Superior temporal gyrus (tissue), 1 donor: ENCODE results near the gene PROK2.

Experiments
- DNase-seq: peaks from one replicate; pipeline ENCODE4 v3.0.0-alpha.2; 2016; ENCODE audit errors: extremely low spot score

The PROK2 gene

DNA sequence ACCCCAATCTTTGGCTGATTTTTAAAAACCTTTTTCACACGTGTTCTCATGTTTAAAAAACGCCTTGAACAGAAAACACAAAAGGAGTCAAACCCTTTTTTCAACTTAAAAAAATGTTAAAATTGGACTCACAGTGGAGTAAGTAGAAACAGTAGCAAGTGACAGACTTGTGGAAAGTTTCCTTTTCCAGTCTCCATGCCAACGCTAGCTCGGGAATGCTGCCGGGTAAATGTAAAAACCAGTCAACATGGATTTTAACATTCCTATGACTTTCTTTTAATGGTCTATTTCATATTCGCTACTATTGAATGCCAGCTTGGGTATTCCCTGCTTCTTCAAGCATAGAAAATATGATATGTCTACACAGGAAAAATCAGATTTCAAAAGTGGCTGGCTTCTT is 1.6 kb upstream of the PROK2 start:
- no peak for DNase-seq

DNA sequence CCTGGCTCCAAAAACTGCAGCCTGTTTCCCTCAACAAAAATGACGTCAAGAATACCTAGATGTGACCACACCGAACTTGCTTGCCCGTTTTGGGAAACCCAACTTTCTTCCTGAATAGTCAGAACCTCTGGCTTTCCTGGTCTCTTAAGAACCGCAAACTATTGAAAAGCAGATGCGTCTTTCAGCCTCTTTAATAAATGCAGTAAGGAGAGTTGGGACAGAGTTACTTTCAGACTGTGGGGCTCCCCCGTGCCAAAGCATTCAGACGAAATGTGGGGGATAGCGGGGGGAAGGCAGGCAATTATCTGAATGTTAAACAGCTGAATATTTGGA is 1.2 kb upstream of the PROK2 start:
- no peak for DNase-seq

DNA sequence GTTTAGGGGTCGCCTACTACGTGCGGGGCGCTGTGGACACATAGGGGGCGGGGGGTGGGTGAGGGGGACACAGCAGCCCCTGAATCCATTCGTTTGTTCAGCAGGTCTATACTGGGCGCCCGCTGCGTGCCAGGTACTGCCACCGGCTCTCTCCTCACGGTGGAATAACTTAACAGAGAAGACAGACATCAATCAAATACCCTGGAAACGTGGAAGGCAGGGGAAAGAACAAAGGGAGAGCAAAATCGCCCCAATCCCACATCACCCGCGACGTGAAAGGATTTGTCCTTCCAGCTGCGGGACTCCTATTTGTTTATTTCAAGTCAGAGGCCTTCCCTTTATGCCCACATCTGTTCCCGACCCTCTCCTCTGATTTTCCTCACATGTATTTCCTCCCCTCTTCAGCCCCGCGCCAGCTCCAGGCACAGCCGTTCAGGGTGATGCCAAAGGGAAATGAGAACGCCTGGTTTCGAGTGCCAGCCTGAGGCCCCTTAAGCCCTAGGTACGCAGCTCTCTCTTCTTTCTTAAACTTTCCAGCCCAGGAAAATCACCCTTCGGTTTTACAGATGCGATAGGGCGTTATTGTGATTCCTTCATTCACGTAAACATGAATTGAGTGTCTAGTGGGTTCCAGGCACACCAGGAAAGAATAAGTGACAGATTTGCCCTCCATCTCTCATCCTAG is 726 bp upstream of the PROK2 start:
- no peak for DNase-seq

DNA sequence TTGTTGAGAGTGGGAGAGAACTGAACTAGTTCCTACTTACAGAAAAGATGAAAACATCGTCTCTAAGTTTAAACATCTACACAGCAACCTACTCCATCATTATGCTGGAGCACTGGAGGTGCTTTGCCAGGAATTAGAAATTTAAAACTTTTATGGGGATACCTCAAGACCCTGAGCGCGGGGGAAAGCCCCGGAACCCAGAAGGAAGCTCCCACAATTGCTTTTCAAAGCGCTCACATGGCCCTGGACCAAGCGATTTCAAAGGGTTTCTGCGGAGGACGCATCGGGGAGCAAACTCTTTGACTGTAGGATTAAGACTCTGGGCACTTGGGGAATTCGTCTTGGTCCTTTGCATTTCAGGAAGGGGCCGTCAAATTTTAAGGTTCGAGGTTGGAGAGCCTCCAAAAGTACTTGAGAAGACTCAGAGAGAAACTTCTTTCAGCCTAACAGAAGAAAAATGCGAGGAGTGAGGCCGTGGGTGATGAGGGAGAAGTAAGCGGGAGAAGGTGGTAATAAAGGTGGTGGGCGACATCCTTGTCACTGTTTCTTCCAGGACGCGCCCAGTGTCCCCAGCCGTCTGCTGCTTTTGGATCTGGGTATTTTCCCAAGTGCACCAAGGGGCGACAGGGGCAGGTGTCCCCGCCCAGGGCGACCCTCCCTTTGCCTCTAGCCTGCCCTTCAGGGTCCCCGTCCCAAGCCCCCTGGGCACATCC is 591 bp downstream of the PROK2 start:
- DNase-seq: no peak

DNA sequence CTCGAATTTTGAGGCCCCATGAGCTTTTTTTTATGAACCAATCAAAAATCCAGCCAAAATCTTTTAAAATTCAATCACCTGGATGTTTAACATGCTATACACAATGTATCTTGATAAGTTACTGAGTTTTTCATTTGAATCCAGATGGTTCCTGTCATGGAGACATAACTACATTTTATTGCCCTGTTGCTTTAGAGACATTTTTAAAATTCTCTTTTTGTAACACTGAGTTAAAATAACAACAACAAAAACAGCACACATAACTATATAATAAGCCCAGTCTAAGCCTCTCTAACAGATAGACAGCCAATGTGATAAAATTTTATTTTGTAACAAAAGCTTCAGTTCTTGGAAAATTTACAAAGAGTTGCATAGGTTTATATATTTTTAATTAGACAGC is 1.8 kb downstream of the PROK2 start:
- DNase-seq: no peak

DNA sequence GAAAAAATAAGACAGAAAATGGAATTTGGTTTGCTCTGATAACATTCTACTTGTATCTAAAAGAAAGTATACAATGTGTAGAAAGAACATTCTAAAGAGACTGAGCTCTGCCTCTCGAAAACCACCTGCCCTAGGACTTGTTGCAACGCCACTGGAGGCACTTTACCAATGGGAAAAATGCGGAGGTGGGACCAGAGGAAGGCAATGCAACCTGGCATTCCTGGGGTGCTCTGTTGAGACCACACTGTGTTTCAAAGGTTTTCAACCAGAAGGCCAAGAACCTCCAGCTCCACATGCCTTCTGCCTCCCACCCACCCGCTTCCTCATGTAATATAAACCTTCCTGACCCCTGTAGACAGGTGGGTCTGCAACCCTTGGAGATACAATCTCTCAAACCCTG is 4.5 kb downstream of the PROK2 start:
- no peak for DNase-seq

DNA sequence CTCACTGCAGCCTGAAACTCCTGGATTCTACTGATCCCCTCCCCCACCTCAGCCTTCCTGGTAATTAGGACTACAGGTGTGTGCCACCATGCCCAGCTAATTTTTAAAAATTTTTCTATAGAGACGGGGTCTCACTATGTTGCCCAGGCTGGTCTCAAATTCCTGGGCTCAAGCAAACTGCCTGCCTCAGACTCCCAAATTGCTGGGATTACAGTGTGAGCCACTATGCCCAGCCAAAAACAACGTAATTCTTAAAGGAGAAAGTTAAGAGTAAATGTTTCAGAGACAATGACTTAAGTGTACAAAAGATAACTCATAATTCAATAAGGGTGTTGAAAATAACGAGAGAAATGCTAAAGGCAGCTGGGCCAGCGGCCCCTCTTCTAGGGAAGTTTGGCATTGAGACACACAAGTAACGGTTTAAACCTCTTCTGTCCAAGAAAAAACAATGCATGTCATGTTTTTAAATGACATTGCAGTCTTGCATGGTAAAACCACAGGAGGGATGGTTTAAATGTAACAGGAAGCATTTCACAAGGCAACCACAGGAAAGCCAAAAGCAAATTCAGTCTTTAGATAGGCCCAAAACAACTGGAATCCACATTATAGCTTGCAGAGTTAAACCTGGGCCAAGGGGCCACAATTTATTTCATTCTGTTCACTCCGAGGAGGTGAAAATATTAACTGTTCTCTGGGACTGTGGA is 5.1 kb downstream of the PROK2 start:
- no peak for DNase-seq

DNA sequence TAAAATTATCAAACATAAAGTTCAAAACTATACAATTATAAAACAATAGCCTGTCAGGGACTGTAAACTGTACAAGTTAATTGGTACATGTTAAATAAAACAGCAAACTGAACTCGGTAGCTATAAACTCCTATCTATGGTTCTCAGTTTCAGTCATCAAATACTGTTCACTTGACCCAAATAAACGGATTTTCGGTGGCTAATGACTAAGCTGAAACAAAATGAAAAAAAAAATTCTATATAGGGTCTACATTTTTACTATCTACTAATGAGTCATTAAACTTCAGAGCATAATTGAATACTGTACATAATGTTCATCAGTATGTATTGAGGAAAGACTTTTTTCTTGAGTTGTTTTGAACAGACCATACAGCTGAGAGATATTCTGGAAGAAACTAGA is 6.6 kb downstream of the PROK2 start:
- no peak for DNase-seq

DNA sequence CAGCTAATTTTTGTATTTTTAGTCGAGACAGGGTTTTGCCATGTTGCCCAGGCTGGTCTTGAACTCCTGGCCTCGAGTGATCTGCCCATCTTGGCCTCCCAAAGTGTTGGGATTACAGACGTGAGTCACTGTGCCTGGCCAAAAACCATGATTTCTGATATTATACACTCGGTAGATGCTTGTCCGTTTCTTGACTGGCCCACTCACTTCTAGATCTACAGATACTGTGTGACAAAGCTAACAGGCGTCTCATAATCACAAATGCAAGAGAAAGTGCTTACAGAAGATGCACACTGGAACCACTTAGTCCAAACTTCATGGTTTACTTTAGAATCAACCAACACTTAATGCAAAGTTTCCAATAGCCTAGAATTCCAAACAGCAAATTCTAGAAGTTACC is 8.4 kb downstream of the PROK2 start:
- DNase-seq: no peak

DNA sequence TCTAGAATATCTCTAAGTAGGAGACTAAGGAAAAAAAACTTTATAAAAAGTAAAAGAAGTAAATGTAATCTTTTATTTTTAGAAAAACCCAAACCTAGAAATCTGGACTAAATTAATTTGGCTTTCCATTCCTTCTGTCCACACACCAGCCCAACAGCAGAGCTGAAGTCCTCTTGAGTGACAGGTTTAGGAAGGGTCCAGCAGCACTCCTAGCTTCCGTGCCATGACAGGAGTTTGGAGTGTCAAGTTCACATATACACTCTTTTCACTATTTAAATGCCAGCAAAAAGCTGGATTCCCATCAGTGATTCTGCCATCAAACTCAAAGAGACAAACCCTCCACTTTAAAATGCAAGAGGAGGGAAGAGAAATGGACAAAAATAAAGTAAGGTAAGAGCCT is 13.1 kb downstream of the PROK2 start:
- no peak for DNase-seq

DNA sequence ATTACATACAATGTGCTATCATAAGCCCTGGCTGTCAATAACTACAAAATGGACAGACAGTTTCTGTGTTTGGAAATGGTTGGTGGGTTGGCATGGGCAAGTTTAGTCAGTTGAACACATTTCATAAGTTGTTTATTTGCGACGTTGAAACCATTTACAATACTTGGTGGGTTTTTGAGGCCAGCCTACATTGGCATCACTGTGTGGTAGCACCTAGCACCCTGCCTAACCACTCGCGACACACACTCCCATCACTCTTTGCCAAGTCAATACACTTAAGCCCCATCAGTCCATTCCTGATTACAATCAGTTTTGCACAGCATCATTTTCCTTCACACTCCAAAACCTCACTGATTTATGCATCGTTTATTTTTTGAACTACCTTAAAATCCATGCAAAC is 13.8 kb downstream of the PROK2 start:
- no peak for DNase-seq

DNA sequence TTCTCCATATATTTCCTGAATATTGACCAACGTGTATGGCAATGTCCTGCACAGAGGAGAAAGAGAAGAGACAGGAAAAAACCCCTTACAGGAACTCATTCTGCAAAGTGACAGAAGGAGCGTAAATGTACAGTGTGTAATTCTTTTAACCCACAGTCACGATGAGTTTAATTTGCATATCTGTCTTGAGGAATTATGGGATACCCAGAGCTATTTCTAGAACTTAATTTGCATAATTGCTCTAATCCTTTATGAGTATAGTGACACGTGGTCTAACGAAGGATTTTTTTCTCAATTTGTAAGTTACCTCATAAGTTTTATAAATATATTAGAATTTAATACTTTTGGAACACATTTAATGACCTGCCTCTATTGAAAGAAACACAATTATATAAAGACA is 21.5 kb downstream of the PROK2 start:
- DNase-seq: no peak

DNA sequence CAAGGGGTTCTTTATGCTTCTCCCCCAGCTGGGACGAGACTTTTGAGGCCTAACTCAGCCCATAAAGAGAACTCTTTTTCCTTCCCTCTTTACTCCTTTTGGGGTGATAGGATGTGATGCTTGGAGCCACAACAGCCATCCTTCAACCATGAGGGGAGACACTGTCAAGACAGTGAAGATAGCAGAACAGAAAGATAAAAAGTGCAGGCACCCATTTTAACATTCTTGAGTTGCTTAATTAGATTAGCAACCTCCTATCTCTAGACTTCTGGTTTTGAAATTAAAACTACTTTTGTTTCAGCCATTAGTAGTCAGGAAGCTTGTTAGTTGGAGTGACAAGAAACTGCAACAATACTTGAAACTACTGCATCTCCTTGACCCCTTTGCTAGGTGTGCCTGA is 24.8 kb downstream of the PROK2 start:
- no peak for DNase-seq

DNA sequence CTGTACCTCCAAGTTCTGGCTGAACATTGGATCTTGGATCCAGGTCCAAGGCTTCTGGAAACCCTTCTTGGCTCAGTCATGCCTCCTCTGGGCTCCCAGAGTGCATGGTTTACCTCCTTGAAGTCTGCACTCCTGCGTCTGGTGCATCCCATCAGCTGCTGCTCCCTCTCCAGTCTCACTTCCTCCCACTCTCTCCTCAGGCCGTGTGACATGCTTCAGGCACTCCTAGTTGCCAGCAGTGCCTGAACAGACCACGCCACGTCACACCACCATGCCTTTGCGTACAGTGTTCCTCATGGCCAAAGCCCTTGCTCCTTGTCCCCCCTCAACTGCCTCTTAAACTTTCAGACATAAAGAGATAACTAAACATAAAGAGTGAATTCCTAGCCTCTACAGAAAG is 25.5 kb downstream of the PROK2 start:
- no peak for DNase-seq

DNA sequence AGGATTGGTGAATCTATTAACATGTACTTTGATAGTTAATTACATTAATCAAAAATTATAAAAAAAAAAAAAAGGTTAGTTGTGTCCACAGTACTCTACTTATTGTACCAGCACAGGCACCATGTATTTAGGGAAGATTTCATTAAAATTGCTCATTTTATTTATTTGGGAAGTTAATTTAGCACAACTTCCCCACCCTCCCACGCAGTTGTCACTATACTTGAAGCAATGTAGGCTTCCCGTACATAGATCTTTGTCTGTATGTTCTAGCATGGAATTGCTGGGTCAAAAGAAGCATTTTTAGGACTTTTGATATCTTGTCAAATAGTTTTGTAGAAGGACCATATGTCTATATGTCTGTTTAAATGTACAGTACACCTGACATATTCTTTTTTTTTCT is 26.9 kb downstream of the PROK2 start:
- DNase-seq: no peak

DNA sequence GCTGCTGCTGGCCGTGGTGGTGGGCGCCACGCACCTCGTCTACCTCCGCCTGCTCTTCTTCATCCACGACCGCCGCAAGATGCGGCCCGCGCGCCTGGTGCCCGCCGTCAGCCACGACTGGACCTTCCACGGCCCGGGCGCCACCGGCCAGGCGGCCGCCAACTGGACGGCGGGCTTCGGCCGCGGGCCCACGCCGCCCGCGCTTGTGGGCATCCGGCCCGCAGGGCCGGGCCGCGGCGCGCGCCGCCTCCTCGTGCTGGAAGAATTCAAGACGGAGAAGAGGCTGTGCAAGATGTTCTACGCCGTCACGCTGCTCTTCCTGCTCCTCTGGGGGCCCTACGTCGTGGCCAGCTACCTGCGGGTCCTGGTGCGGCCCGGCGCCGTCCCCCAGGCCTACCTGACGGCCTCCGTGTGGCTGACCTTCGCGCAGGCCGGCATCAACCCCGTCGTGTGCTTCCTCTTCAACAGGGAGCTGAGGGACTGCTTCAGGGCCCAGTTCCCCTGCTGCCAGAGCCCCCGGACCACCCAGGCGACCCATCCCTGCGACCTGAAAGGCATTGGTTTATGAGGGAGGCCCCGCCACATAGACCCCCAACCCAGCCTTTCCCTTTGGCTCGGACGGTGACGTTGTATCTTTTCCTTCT is 30.2 kb downstream of the PROK2 start:
- DNase-seq: no peak

DNA sequence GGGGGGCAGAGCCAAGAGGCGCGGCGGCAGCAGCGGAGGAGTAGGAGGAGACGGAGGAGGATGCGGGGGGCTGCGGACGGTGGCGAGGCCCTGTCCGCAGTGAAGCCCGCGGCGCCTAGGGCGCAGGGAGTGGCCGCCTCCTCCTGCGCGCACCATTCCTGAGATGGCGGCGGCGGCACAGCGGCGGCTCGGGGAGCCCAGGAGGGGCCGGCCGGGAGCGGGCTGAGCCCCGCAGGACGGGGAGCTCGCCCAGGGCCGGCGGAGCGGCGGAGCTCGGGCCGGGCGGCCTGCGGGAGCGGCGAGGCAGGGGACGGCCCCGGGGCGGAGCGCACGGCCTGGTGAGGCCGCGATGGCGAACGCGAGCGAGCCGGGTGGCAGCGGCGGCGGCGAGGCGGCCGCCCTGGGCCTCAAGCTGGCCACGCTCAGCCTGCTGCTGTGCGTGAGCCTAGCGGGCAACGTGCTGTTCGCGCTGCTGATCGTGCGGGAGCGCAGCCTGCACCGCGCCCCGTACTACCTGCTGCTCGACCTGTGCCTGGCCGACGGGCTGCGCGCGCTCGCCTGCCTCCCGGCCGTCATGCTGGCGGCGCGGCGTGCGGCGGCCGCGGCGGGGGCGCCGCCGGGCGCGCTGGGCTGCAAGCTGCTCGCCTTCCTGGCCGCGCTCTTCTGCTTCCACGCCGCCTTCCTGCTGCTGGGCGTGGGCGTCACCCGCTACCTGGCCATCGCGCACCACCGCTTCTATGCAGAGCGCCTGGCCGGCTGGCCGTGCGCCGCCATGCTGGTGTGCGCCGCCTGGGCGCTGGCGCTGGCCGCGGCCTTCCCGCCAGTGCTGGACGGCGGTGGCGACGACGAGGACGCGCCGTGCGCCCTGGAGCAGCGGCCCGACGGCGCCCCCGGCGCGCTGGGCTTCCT is 31.0 kb downstream of the PROK2 start, which contains the start of gene GPR27:
Gene GPR27 (plus strand): TSS at position 155 of the 909 bp plus-strand sequence. CDS start 195 bp downstream, at position 350.
- DNase-seq: no peak

DNA sequence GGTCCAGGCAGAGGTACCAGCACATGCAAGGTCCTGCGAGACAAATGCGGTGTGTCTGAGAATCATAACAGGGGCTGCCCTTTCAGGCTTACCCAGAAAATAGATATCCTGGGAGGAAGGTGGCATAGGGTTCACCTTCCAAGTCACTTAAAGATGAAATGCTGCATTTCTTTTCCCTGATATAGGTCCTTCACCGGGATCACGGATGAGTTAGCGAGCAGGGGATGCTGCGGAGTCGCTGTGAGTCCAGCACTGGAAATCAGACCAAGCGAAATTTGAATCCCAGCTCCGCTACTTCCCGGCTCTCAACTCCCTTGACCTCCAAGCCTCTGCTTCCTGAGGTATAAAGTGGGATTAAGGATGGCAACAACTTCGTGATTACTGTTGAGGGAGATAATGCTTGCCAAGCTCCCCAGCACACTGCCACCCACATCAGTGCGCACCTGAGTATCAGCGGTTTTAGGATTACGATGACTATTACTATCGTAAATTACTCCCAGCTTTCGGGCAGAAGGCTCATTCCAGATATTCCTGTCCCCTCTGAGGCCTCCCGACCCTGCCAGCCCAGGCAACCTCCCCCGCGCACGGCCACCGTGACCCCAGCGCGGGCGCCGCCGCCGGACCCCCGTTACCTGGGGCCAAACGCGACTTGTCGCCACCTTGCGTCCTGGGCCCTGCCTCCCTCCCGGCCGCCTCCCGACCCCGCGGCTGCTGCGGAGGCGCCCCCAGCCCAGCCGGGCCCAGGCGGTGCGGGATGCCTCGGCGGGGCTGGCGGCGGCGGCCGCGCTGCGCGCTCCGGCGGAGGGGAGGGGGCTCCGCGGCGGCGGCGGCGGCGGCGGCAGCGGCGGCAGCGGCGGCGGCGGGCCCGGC is 31.9 kb downstream of the PROK2 start:
- peak; percentile 42 for DNase-seq

DNA sequence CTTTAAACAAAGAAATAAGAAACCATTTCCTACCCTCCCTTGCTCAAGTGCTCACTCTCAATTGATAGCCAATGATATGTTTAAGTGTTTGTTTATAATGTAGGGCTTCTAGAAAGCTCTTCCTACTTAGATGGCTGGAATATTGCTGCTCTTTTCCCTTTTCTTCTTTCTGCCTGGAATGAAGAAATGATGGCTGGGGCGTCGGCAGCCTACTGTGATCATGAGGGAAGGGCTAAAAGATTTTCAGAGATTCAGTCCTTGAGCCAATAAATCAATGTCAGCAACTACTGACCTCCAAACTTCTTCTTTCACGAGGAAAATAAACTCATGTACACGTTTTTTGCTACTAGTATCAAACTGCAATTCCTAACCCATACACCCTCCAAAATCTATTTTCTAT is 33.3 kb downstream of the PROK2 start:
- no peak for DNase-seq

DNA sequence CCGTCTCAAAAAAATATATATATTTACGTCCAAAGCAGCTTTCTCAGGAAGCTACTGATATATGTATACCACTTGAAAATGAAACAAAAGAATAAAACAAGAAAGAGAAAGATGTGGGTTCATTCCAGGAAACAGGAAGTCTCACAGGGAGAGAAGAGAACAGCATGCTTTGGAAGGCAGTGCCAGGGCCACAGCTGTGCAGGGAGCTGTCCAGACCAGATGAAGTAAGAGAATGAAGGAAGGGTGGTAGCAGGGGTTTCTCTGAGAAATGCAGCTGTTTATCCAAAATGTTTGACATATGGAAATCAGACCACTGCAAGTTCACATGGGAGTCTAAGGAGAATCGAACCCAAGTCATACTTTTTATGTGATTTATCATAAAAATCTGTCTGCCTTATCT is 40.2 kb downstream of the PROK2 start:
- no peak for DNase-seq

DNA sequence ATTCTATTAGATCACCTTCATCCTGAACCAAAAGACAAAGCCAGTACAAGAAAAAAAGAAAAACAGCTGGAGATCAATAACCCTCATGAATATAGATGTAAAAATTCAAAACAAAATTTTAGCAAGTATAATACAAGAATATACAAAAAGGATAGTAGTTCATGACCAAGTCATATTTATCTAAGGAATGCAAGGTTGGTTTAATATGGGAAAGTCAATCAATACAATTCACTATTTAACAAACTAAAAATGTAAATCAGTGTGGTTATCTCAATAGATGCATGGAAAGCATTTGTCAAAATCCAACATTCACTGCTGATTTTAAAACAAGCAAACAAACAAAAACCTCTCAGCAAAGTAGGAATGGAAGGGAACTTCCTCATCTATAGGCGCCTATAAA is 42.3 kb downstream of the PROK2 start:
- DNase-seq: no peak
